KBM-7 (cell line): ENCODE results near the gene IQCK.
"Not testable (repeated sequence)": the region's sequence is repeated elsewhere in the genome, so short reads cannot be mapped to it uniquely, and the experiment has no call there.

Source experiments
- DNase-seq: peaks from one replicate; pipeline ENCODE4 v3.0.0-alpha.2; 2015
- in situ Hi-C: fragments of 300-500 bp; cut with MboI; formaldehyde crosslinking; loops from 2 replicates; pipeline ENCODE4 v1.14.3; 2020; ENCODE audit warnings: low sequenced_read_pairs, low pct_unique_long_range_greater_than_20kb, mixed read lengths

IQCK gene

GRCh38 chr16:19781226-19781625 is 63.2 kb downstream of the IQCK start:
- no peak for DNase-seq

GRCh38 chr16:19783363-19784182 is 65.5 kb downstream of the IQCK start:
- in situ Hi-C loops, result no loop called here

More at GRCh38 chr16:19781226-19781625, 63.2 kb downstream of the IQCK start:
- in situ Hi-C loops, result no loop called here

GRCh38 chr16:19784183-19784736 is 66.2 kb downstream of the IQCK start:
- DNase-seq, result no peak
- in situ Hi-C loops, result no loop called here

More at GRCh38 chr16:19783363-19784182, 65.5 kb downstream of the IQCK start:
- DNase-seq, result no peak

GRCh38 chr16:19785081-19785480 is 67.0 kb downstream of the IQCK start:
- in situ Hi-C loops, result no loop called here
- no peak for DNase-seq

- DNase-seq, result no peak
- in situ Hi-C loops, result no loop called here
Observed at GRCh38 chr16:19785512-19786130, 67.5 kb downstream of the IQCK start.

GRCh38 chr16:19801369-19801768 is 83.3 kb downstream of the IQCK start:
- DNase-seq, in situ Hi-C loops: not testable (repeated sequence)

GRCh38 chr16:19801824-19802223 is 83.8 kb downstream of the IQCK start:
- DNase-seq, in situ Hi-C loops: not testable (repeated sequence)

- no peak for DNase-seq
- in situ Hi-C loops, result no loop called here
Observed at GRCh38 chr16:19802612-19803011, 84.5 kb downstream of the IQCK start.

- peak; percentile 91 for DNase-seq
Observed at GRCh38 chr16:19804538-19805323, 86.7 kb downstream of the IQCK start.

GRCh38 chr16:19805459-19806162 is 87.5 kb downstream of the IQCK start:
- in situ Hi-C loops, result no loop called here
- DNase-seq, result no peak

More at GRCh38 chr16:19804538-19805323, 86.7 kb downstream of the IQCK start:
- in situ Hi-C loops, result no loop called here

GRCh38 chr16:19808061-19808641 is 90.1 kb downstream of the IQCK start:
- no peak for DNase-seq
- in situ Hi-C loops, result no loop called here

- in situ Hi-C loops, result no loop called here
- DNase-seq, result peak; percentile 72
Observed at GRCh38 chr16:19809121-19809635, 91.1 kb downstream of the IQCK start.

- DNase-seq, result no peak
- in situ Hi-C loops, result no loop called here
Observed at GRCh38 chr16:19809693-19810092, 91.6 kb downstream of the IQCK start.

- in situ Hi-C loops, result no loop called here
- no peak for DNase-seq
Observed at GRCh38 chr16:19810817-19811731, 93.0 kb downstream of the IQCK start.

GRCh38 chr16:19812986-19813385 is 94.9 kb downstream of the IQCK start:
- in situ Hi-C loops, result no loop called here
- no peak for DNase-seq

- DNase-seq, result no peak
- in situ Hi-C loops, result no loop called here
Observed at GRCh38 chr16:19815418-19815817, 97.3 kb downstream of the IQCK start.

- no peak for DNase-seq
- in situ Hi-C loops, result no loop called here
Observed at GRCh38 chr16:19817122-19817521, 99.1 kb downstream of the IQCK start.
